Endothelial cell (in vitro differentiated cells): Measurements from ENCODE around the gene TRAPPC10. TPM values are rescaled to one million over a fixed set of nuclear protein-coding genes. Genes with fewer than 3 reads are reported as not detected.

ENCODE experiments used
- DNase-seq: peaks from one replicate; pipeline ENCODE4 v3.0.0; 2021; ENCODE audit warnings: low spot score
- H3K27ac Mint-ChIP-seq: one replicate; pipeline ENCODE4 v1.8.0; 2021; ENCODE audit warnings: mixed read lengths, inconsistent platforms; ENCODE audit not compliant: unreplicated experiment
- H3K27me3 Mint-ChIP-seq: one replicate; pipeline ENCODE4 v1.8.0; 2021; ENCODE audit warnings: mild to moderate bottlenecking, moderate library complexity, mixed read lengths, inconsistent platforms; ENCODE audit not compliant: unreplicated experiment
- H3K36me3 Mint-ChIP-seq: one replicate; pipeline ENCODE4 v1.8.0; 2021; ENCODE audit warnings: mild to moderate bottlenecking, low read depth, mixed read lengths, inconsistent platforms; ENCODE audit not compliant: unreplicated experiment
- H3K4me1 Mint-ChIP-seq: one replicate; pipeline ENCODE4 v1.8.0; 2021; ENCODE audit warnings: mild to moderate bottlenecking, mixed read lengths, inconsistent platforms; ENCODE audit not compliant: unreplicated experiment
- H3K4me3 Mint-ChIP-seq: one replicate; pipeline ENCODE4 v1.8.0; 2021; ENCODE audit warnings: mild to moderate bottlenecking, mixed read lengths, inconsistent platforms; ENCODE audit not compliant: unreplicated experiment
- H3K9me3 Mint-ChIP-seq: one replicate; pipeline ENCODE4 v1.8.0; 2021; ENCODE audit warnings: mixed read lengths, inconsistent platforms; ENCODE audit not compliant: unreplicated experiment
- total RNA-seq: library from RNA; stranded (reverse); fragmentation: NEBNext Ultra II Directional; extraction: Animal tissue kit (Norgen Biotek cat#: 25700); gene quantifications from one replicate; pipeline ENCODE4 v1.2.1, GENCODE V29; 2021; ENCODE audit not compliant: unreplicated experiment
- TF ChIP-seq, protein P1 (sequence below): fragments of 200-600 bp; sonication (generic); IDR thresholded peaks from one replicate; pipeline ENCODE4 v1.5.0; 2021; ENCODE audit warnings: antibody characterized with exemption; ENCODE audit not compliant: unreplicated experiment

TRAPPC10 gene
- total RNA-seq, 1 donor from 2014 or later, result 28.4 TPM

- Mint-ChIP-seq H3K27me3 (no peaks in the 10 kb centered on the region), H3K36me3 (no peaks in the 10 kb centered on the region), H3K9me3 (no peaks in the 10 kb centered on the region), H3K4me3 (no peak overlapping the region), H3K27ac (no peak overlapping the region), H3K4me1 (peaks cover 4% of the 10 kb centered on the region)
- TF ChIP-seq, protein P1, sequence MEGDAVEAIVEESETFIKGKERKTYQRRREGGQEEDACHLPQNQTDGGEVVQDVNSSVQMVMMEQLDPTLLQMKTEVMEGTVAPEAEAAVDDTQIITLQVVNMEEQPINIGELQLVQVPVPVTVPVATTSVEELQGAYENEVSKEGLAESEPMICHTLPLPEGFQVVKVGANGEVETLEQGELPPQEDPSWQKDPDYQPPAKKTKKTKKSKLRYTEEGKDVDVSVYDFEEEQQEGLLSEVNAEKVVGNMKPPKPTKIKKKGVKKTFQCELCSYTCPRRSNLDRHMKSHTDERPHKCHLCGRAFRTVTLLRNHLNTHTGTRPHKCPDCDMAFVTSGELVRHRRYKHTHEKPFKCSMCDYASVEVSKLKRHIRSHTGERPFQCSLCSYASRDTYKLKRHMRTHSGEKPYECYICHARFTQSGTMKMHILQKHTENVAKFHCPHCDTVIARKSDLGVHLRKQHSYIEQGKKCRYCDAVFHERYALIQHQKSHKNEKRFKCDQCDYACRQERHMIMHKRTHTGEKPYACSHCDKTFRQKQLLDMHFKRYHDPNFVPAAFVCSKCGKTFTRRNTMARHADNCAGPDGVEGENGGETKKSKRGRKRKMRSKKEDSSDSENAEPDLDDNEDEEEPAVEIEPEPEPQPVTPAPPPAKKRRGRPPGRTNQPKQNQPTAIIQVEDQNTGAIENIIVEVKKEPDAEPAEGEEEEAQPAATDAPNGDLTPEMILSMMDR, result no peak
- no peak for DNase-seq
Observed at GRCh38 chr21:43988506-43989230, 23.4 kb upstream of the TRAPPC10 start.

DNA sequence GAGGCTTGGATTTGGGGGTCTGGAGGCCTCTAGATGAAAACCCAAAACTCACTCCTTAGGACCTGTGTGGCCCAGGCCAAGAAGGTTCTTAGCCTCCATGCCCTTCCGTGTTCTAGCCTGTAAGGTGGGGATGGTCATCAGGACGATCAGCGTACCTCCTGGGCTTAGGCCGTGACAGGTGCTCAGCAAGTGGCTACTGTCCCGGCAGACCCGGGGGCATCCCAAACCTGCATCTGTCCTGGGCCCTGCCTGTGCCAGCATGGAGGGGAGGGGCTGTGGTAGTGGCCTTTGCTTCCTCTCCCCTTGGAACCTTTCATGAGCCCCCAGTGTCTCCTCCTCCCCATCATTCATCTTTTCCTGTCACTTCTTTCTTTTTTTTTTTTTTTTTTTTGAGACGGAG, 22.7 kb upstream of the TRAPPC10 start:
- no peaks in the 10 kb centered on the region for H3K27me3 Mint-ChIP-seq
- no peak for DNase-seq
- no peaks in the 10 kb centered on the region for H3K9me3 Mint-ChIP-seq
- no peak overlapping the region for H3K27ac Mint-ChIP-seq
- TF ChIP-seq, protein P1, result no peak
- H3K4me1 Mint-ChIP-seq, result peaks cover 4% of the 10 kb centered on the region
- H3K36me3 Mint-ChIP-seq, result no peaks in the 10 kb centered on the region
- H3K4me3 Mint-ChIP-seq, result no peak overlapping the region

GRCh38 chr21:43991447-43991991, 20.6 kb upstream of the TRAPPC10 start:
- TF ChIP-seq, protein P1, result no peak
- Mint-ChIP-seq H3K4me3 (no peak overlapping the region), H3K27ac (no peak overlapping the region), H3K27me3 (no peaks in the 10 kb centered on the region), H3K36me3 (no peaks in the 10 kb centered on the region), H3K9me3 (no peaks in the 10 kb centered on the region), H3K4me1 (no peaks in the 10 kb centered on the region)
- no peak for DNase-seq

DNA sequence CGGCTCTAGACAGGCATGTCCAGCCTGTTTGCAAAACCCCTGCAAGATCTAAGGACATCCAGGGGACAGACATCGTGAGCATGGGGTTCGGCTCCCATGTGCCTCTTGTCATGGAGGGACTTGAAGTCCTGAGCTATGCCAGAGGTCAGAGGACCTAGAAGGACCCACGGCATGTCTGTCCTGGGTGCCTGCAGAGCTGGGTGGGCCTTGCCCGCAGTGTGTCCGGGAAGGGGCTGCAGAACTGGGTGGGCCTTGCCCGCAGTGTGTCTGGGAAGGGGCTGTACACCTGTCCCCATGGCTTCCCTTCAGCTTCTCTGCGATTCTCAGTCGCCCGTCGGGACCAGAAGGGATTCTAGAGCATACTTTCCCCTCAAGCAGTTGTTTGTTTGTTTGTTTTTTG, 20.0 kb upstream of the TRAPPC10 start:
- TF ChIP-seq, protein P1, result no peak
- Mint-ChIP-seq H3K27me3 (no peaks in the 10 kb centered on the region), H3K4me3 (no peak overlapping the region), H3K27ac (no peak overlapping the region), H3K36me3 (no peaks in the 10 kb centered on the region), H3K4me1 (no peaks in the 10 kb centered on the region), H3K9me3 (no peaks in the 10 kb centered on the region)
- DNase-seq, result no peak

- no peaks in the 10 kb centered on the region for H3K36me3 Mint-ChIP-seq
- no peak for DNase-seq
Observed at GRCh38 chr21:43993420-43993934, 18.6 kb upstream of the TRAPPC10 start.

More at GRCh38 chr21:43993420-43993934, 18.6 kb upstream of the TRAPPC10 start:
- TF ChIP-seq, protein P1, result no peak
- H3K9me3 Mint-ChIP-seq, result no peaks in the 10 kb centered on the region
- no peaks in the 10 kb centered on the region for H3K4me1 Mint-ChIP-seq
- no peaks in the 10 kb centered on the region for H3K27me3 Mint-ChIP-seq
- H3K27ac Mint-ChIP-seq, result no peak overlapping the region
- no peak overlapping the region for H3K4me3 Mint-ChIP-seq
